ENCODE data around the gene TAOK3. TPM values are rescaled to one million over a fixed set of nuclear protein-coding genes. Genes with fewer than 3 reads are reported as not detected.

Gene TAOK3
- total and polyA plus RNA-seq, 12 donors: 8.4 to 29.8 (median 21.2) TPM

DNA sequence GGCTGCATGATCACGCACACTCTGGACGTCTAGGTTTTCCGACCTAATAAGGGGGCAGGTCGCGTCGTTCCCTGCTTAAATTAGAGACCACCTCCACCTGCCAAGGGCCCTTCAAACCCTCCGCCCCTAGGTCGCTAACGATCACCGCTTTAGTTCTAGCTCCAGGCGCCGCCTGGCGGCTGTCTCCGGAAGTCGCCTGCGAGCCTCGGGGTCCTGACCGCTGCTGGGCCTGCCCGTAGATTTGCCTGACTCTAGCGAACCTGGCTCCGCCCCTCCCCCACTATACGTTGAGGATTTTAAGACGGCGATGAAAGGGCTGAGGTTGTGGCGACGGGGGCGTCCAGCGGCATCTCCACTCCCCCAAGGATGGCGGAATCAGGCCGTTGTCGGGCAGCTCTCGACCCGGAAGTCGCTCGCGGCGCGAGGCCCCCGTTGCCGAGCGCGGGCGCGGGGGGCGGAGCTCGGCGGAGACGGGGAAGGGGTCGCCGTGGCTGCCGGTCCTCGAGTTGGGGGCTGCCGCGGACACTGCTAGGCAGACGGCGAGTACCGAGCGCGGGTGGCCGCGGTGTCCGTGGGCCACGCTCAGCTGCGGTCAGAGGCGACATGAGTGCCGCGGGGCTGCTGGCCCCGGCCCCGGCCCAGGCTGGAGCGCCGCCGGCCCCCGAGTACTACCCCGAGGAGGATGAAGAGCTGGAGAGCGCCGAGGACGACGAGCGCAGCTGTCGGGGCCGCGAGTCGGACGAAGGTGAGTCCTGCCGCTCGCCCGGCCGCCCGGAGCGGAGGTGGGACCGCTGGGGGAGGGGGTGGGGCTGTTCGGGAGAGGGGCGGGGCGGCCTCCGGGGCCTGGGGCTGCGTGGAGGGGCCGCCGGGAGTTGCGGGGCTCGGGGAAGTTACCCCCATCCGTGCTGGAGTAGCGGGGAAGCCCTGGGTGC is 3.6 kb upstream of the TAOK3 start, which contains the start of gene SUDS3:
TSS of gene SUDS3 (plus strand) at position 467 of the 932 bp plus-strand sequence. CDS start at position 604, 137 bp downstream.
- no peaks in the 10 kb centered on the region for H3K9me3 ChIP-seq
- H3K4me3 ChIP-seq: peak within 1 kb of the TSS; percentile 85 to 100 (median 97)
- peak within 1 kb of the TSS; percentile 91 to 100 (median 96) for H3K27ac ChIP-seq
- peak; percentile 93 to 94 for DNase-seq
- peaks cover 0 to 30% (median 20%) of the 10 kb centered on the region in 9 donors for H3K36me3 ChIP-seq
- peak; percentile 36 to 63 (median 47) for ATAC-seq
- H3K4me1 ChIP-seq: peaks cover 0 to 44% (median 39%) of the 10 kb centered on the region in 9 donors
- TF ChIP-seq, protein P1, sequence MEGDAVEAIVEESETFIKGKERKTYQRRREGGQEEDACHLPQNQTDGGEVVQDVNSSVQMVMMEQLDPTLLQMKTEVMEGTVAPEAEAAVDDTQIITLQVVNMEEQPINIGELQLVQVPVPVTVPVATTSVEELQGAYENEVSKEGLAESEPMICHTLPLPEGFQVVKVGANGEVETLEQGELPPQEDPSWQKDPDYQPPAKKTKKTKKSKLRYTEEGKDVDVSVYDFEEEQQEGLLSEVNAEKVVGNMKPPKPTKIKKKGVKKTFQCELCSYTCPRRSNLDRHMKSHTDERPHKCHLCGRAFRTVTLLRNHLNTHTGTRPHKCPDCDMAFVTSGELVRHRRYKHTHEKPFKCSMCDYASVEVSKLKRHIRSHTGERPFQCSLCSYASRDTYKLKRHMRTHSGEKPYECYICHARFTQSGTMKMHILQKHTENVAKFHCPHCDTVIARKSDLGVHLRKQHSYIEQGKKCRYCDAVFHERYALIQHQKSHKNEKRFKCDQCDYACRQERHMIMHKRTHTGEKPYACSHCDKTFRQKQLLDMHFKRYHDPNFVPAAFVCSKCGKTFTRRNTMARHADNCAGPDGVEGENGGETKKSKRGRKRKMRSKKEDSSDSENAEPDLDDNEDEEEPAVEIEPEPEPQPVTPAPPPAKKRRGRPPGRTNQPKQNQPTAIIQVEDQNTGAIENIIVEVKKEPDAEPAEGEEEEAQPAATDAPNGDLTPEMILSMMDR (IDR thresholded peaks at IDR 0.05): peak; percentile 89 to 100 (median 97)
- intact Hi-C loops (cut with DNase I): loop anchor here (1.0 to 10.0 kb wide), 13 partner anchors 72 to 502 kb away; partner anchors contain the start of gene WSB2 (in 1 of the 10)
- whole genome bisulfite sequencing, 2 donors: 0% methylated on average over 92 to 102 of the region's 102 CpGs
- no peaks in the 10 kb centered on the region for H3K27me3 ChIP-seq

DNA sequence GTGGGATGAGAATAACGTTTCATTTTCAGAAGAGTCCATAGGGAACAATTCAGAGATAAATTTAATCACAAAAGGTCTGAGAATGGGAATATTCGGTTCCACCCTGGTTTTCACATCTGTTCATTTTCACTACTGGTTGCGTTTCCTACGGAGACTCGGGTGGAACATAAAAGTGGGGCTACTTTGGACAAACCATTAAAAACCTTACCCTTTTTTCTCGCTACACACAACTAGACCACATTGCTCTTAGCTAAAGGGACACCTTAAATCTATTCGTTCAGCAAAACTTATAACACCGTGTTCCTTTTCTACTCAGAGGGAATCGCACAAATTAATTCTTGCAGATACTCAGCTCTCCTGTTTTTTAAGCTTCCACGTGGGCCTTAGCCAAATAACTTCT is 2.6 kb upstream of the TAOK3 start:
- no peaks in the 10 kb centered on the region for H3K27me3 ChIP-seq
- DNase-seq (no peak), ATAC-seq (no peak)
- WGBS, 2 donors: 68 to 71% methylated on average over 10 of the region's 10 CpGs
- peak overlapping the region; percentile 91 to 100 (median 96) for H3K27ac ChIP-seq
- intact Hi-C loops (cut with DNase I): loop anchor here (2.0 to 10.0 kb wide), 10 partner anchors 71 to 501 kb away; partner anchors contain the start of gene WSB2 (in 1 of the 10)
- H3K4me3 ChIP-seq: peak overlapping the region in 5 of 10 donors; percentile 86 to 100 (median 98)
- peaks cover 0 to 54% (median 47%) of the 10 kb centered on the region in 9 donors for H3K4me1 ChIP-seq
- TF ChIP-seq, protein P1 (IDR thresholded peaks at IDR 0.05): no peak
- H3K9me3 ChIP-seq: no peaks in the 10 kb centered on the region
- peaks cover 0 to 20% (median 10%) of the 10 kb centered on the region in 9 donors for H3K36me3 ChIP-seq

DNA sequence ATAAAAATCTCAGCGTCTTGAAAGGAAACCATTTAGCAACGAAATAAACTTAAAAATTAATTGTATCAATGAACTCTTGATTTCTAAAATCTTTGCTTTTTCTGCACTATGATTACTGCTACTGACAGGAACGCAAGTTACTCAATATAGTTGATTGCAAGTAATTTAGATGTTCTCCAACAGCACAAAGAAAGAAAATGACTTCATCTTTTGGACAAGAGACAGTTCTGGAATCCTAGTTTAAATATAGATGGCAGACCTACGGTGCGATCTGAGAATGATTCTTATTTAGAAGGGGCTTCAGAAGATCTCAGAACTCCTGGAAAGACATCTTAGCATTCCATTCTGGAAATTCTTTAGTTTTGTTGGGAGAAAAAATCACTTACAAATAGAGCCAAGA is 2.2 kb upstream of the TAOK3 start:
- H3K4me1 ChIP-seq: peaks cover 0 to 59% (median 51%) of the 10 kb centered on the region in 9 donors

More for the DNA sequence above, 2.2 kb upstream of the TAOK3 start:
- WGBS, 2 donors: 43 to 59% methylated on average over 5 of the region's 5 CpGs
- Histone ChIP-seq H3K9me3 (no peaks in the 10 kb centered on the region), H3K27me3 (no peaks in the 10 kb centered on the region), H3K4me3 (peak overlapping the region in 1 of 10 donors; percentile 86), H3K27ac (peak overlapping the region; percentile 91 to 100 (median 96)), H3K36me3 (peaks cover 0 to 16% (median 7%) of the 10 kb centered on the region in 9 donors)
- ATAC-seq (no peak), DNase-seq (no peak)
- TF ChIP-seq, protein P1 (IDR thresholded peaks at IDR 0.05): no peak
- intact Hi-C loops (cut with DNase I): loop anchor here (2.0 to 10.0 kb wide), 12 partner anchors 68 to 500 kb away; partner anchors contain the start of gene WSB2 (in 2 of the 10)
